A673 (cell line): ENCODE data around the gene DHDH.

Experiments used
- CTCF ChIP-seq: fragments of 300-800, 200-600 bp; sonication (generic); conservative IDR thresholded peaks from 2 replicates; pipeline ENCODE4 v1.5.1; 2017; ENCODE audit warnings: low read depth, mild to moderate bottlenecking, antibody characterized with exemption, low read length, moderate library complexity, mixed read lengths
- EZH2 ChIP-seq: fragments of 200-600 bp; sonication (generic); IDR thresholded peaks from 2 replicates; pipeline ENCODE4 v1.6.1; 2017; ENCODE audit warnings: borderline replicate concordance, low read depth, mild to moderate bottlenecking, mixed read lengths, antibody characterized with exemption, low read length; ENCODE audit not compliant: poor library complexity, severe bottlenecking

GRCh38 chr19:48953141-48953540, 19.6 kb downstream of the DHDH start:
- TF ChIP-seq CTCF = no peak
- TF ChIP-seq EZH2 = no peak
